ENCODE measurements around the gene RNF130.

DNA sequence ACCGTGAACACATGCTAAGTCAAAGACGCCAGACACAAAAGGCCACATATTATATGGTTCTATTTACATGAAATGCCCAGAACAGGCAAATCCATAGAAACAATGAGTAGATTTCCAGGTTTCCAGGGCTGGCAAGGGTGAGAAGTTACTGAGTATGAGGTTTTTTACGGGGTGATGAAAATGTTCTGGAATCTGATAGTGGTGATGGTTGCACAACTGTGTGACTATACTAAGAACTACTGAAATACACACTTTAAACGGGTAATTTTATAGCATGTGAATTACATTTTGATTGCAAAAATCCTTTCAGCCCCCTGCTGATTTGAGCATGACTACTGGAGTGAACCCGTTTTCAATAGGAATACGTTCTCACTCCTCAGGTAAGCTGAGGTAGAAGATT is 117.1 kb downstream of the RNF130 start:
- TF ChIP-seq, protein P1, sequence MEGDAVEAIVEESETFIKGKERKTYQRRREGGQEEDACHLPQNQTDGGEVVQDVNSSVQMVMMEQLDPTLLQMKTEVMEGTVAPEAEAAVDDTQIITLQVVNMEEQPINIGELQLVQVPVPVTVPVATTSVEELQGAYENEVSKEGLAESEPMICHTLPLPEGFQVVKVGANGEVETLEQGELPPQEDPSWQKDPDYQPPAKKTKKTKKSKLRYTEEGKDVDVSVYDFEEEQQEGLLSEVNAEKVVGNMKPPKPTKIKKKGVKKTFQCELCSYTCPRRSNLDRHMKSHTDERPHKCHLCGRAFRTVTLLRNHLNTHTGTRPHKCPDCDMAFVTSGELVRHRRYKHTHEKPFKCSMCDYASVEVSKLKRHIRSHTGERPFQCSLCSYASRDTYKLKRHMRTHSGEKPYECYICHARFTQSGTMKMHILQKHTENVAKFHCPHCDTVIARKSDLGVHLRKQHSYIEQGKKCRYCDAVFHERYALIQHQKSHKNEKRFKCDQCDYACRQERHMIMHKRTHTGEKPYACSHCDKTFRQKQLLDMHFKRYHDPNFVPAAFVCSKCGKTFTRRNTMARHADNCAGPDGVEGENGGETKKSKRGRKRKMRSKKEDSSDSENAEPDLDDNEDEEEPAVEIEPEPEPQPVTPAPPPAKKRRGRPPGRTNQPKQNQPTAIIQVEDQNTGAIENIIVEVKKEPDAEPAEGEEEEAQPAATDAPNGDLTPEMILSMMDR (conservative IDR thresholded peaks at IDR 0.05 in 1 of 2, IDR thresholded peaks at IDR 0.05 in 1 of 2; ENCODE audit: extremely low read depth in 1 of 2, insufficient read depth in 1 of 2, low read depth in 1 of 2, low read length in 2 of 2): no peak
- TF ChIP-seq EZH2 (IDR thresholded peaks at IDR 0.05; ENCODE audit: borderline replicate concordance, low read length): no peak

Measured in mammary epithelial cell (primary cell).